ENCODE measurements around the gene DCLRE1A.
A peak's percentile ranks its signal among the peaks of the same experiment; 100 is the strongest.

Gene DCLRE1A

GRCh38 chr10:113854013-113854760 is at the start of gene DCLRE1A, which contains the start of gene NHLRC2:
TSS of gene DCLRE1A (minus strand) at chr10:113854082. CDS start at chr10:113853182, 900 bp downstream.
TSS of gene NHLRC2 (plus strand) at chr10:113854661. CDS start at chr10:113854873, 212 bp downstream.
- DNase-seq: peak; percentile 57 to 81

- DNase-seq: no peak
These were observed 46.2 kb upstream of the DCLRE1A start for GRCh38 chr10:113899952-113900598.

GRCh38 chr10:113897693-113898618 is 44.1 kb upstream of the DCLRE1A start:
- no peak for DNase-seq

GRCh38 chr10:113895018-113895417 is 41.1 kb upstream of the DCLRE1A start:
- no peak for DNase-seq

GRCh38 chr10:113894581-113894980 is 40.7 kb upstream of the DCLRE1A start:
- no peak for DNase-seq

DNA sequence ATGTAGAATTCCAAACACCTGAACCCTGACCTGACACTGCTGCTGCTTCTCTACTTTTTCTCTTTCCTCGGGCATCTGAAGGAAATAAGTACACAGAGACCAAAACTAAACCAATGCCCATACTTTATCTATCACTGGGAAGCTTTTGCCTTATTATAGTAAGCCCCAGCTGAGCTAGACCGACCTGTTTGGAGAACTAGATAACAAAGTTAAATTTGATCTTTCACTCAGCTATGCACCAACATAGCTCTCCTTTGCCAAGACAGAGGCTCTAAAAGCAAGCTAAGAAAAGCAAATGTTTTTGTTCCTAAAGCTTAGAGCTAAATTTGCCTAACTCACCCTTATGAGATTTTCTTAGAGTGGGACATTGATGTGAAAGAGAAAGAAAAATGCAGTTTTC is 39.7 kb upstream of the DCLRE1A start:
- DNase-seq: no peak

GRCh38 chr10:113891476-113891875 is 37.6 kb upstream of the DCLRE1A start:
- no peak for DNase-seq

- DNase-seq: no peak
These were observed 36.9 kb upstream of the DCLRE1A start for GRCh38 chr10:113890769-113891168.

- no peak for DNase-seq
These were observed 36.0 kb upstream of the DCLRE1A start for GRCh38 chr10:113889911-113890310.

- no peak for DNase-seq
These were observed 28.4 kb upstream of the DCLRE1A start for GRCh38 chr10:113882240-113882639.

- DNase-seq: no peak
These were observed 26.4 kb upstream of the DCLRE1A start for GRCh38 chr10:113880236-113880635.

- DNase-seq: no peak
These were observed 25.8 kb upstream of the DCLRE1A start for GRCh38 chr10:113879691-113880090.

- no peak for DNase-seq
These were observed 22.6 kb upstream of the DCLRE1A start for GRCh38 chr10:113876461-113876860.

GRCh38 chr10:113875212-113875611 is 21.3 kb upstream of the DCLRE1A start:
- no peak for DNase-seq

DNA sequence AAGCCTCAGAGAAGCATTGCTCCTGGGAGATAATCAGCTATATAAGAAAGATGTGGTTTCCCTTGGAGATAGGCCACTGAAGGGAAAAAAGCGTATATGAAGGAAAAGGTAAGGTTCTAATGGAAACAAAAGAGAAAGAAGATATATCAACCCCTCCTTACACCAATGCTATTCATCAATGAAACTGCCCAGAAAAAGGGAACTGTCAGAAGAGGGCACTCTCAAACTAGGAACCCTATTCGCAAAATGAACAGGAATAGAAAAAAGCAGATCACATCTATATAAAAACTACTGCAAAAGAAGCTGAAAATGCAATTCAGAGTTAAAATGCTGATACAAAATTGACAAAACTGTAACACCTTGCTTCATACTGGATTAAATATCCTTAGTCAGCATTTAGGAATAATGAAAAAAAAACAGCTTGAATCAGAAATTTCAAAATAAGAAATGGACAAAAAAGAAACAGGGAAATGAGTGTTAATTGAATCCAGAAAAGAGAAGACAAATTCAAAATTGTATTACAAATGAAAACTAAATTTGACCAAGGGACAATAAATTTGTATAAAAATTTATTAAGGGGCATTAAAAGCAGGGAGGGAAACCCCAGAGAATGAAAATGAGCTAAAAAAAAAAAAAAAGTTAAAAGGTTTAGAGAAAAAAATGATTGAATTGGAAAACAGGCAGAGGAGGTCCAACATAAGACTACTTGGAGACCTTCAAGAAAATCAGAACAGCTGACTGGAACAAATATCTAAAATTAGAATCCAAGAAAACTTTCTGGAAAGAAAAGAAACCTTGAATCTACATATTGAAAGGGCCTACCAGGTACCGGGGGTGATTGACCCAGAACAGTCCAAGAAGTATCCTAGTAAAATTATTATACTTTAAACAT is 18.5 kb upstream of the DCLRE1A start:
- DNase-seq: no peak

GRCh38 chr10:113869789-113870188 is 15.9 kb upstream of the DCLRE1A start:
- DNase-seq: no peak

- no peak for DNase-seq
These were observed 14.0 kb upstream of the DCLRE1A start for GRCh38 chr10:113867904-113868303.

DNA sequence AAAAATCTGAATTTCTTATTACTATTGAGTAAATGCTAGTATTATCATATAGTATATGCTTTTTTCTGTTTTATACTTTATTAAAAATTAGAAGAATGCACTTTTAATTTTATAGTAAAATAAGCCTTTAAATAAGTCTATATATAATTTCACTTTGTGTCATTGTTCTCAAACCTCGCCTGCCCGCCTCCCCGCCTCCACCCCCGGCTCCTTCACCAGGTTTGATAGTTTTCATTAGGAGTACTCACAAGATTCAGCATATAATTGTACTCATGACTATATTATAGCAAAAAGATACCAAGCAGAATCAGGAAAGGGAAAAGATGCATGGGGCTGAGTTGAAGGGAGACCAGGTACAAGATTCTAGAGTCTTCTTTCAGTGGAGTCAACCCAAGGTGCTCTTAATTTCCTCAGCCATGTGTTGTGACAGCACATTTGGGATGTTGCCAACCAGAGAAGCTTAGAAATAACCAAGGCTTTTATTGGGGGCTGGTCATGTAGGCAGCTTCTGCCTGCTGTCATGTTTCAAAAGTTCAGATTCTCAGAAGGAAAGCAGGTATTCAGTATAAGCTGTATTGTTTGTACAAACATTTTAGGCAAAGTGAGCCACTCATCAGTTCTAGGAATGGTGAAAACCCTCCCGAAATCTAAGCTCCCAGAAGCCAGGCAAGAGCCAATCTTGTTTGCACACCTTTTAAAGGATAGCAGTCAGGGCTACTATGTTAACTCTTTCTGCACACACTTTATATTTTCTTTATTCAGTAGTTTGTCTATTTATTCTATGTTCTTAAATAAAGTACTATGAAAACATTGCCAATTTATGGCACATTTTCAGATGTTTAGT is 12.9 kb upstream of the DCLRE1A start:
- no peak for DNase-seq

DNA sequence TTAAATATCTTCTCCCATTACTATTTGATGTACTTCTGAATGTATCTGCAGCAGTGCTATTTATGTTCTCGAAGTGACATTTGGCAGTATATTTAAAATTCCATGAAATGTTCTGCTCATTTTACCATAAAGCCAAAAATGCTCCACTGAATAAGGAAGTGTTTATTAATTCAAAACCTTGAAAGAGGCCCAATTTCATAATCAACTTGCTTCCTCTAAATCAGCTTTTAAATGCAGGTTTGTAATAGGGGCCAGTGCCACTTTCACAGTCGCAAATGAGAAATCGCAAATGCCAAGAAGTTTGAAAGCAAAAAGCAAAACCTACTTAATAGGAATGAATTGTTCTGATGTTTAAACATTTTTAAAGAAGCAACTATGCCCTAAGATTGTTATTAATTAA is 12.0 kb upstream of the DCLRE1A start:
- no peak for DNase-seq

DNA sequence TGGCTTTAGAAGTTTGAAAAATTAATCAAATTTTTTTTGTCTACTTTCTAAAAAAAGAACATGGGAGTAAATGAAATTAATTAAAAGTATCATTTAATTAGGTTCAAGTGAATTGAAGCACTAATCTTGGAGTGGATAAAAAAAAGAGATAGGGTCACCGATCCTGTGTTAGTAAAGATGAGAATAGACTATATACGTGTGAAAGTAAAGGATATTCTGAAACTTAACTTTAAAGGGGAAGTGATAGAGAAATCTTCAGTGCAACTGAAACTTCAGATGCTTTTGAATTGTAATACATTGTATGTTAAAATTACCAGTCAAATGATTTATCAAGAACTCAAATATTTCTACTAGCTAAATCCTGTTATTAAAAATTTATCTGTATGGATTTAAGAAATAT is 5.4 kb upstream of the DCLRE1A start:
- no peak for DNase-seq

- DNase-seq: no peak
These were observed 4.7 kb upstream of the DCLRE1A start for GRCh38 chr10:113858541-113858940.
